Measurements from ENCODE around the gene MYLK2. TPM values are rescaled to one million over a fixed set of nuclear protein-coding genes. Genes with fewer than 3 reads are reported as not detected.

MYLK2 gene
- total RNA-seq (2014; rRNA removed; shearing (Covaris generic)), result 0.69 and 0.75 TPM in 2 replicates
- total RNA-seq (2022), result 0.61 and 0.67 TPM in 2 replicates
- Bru-seq, nascent RNA, result percentile 38 among the genes with signal in this experiment
- percentile 41 among the genes with signal in this experiment for BruChase-seq, experiment 1, labeled RNA remaining after a 6-hour chase
- percentile 45 among the genes with signal in this experiment for BruChase-seq, experiment 2, labeled RNA remaining after a 2-hour chase
- long read RNA-seq, result 0 reads

- Histone ChIP-seq H3K36me3 (ENCODE audit: insufficient read depth, low read length) (no peaks in the 10 kb centered on the region), H3K4me2 (ENCODE audit: low read length) (no peak within 1 kb of the TSS), H3K4me3 (ENCODE audit: low read depth, low read length, poor library complexity, severe bottlenecking) (no peak within 1 kb of the TSS), H3K27ac (ENCODE audit: low read depth, low read length, poor library complexity, severe bottlenecking) (no peak within 1 kb of the TSS), H3K9me2 (ENCODE audit: insufficient read depth, low read length) (no peaks in the 10 kb centered on the region), H4K20me1 (ENCODE audit: insufficient read depth, low read length) (no peaks in the 10 kb centered on the region), H3K4me1 (ENCODE audit: insufficient read depth, low read length, poor library complexity, severe bottlenecking) (no peaks in the 10 kb centered on the region), H2AFZ (ENCODE audit: low read length) (no peak within 1 kb of the TSS), H3K9me3 (ENCODE audit: low read length) (no peaks in the 10 kb centered on the region), H3K79me2 (ENCODE audit: insufficient read depth, low read depth, low read length) (no peaks in the 10 kb centered on the region)
- intact Hi-C loops (cut with micrococcal nuclease; ENCODE audit: unreplicated experiment), result no loop called here
- POLR2A ChIA-PET, result no interaction called here
- BruUV-seq (replicated peaks), result no TSS peak
- DNase-seq (ENCODE audit: low spot score), result no peak
- TF ChIP-seq EZH2phosphoT487 (IDR thresholded peaks at IDR 0.05; ENCODE audit: borderline replicate concordance, low read depth, low read length) (no peak), CTCF (conservative IDR thresholded peaks at IDR 0.05; ENCODE audit: low read length) (no peak)
- CTCF ChIA-PET (ENCODE audit: unreplicated experiment), result no interaction called here
Observed at GRCh38 chr20:31819083-31819784, at the start of gene MYLK2. Gene MYLK2, plus strand, starts transcription at chr20:31819356. Its CDS starts 225 bp downstream, at chr20:31819581.

GRCh38 chr20:31769681-31770080 lies 49.5 kb upstream of the MYLK2 start:
- Histone ChIP-seq H3K4me3 (ENCODE audit: low read depth, low read length, poor library complexity, severe bottlenecking) (no peak overlapping the region), H3K4me2 (ENCODE audit: low read length) (no peak overlapping the region), H3K79me2 (ENCODE audit: insufficient read depth, low read depth, low read length) (peaks cover 9% of the 10 kb centered on the region), H3K36me3 (ENCODE audit: insufficient read depth, low read length) (peaks cover 97% of the 10 kb centered on the region), H2AFZ (ENCODE audit: low read length) (no peak overlapping the region), H3K9me2 (ENCODE audit: insufficient read depth, low read length) (no peaks in the 10 kb centered on the region), H3K27ac (ENCODE audit: low read depth, low read length, poor library complexity, severe bottlenecking) (no peak overlapping the region), H3K9me3 (ENCODE audit: low read length) (no peaks in the 10 kb centered on the region), H4K20me1 (ENCODE audit: insufficient read depth, low read length) (no peaks in the 10 kb centered on the region; the same call in 1 of the 2 replicates), H3K4me1 (ENCODE audit: insufficient read depth, low read length, poor library complexity, severe bottlenecking) (no peaks in the 10 kb centered on the region)
- intact Hi-C loops (cut with micrococcal nuclease; ENCODE audit: unreplicated experiment), result loop anchor here (5.0 kb wide), 1 partner anchor 33 kb away; no protein-coding TSS in a partner anchor
- POLR2A ChIA-PET, result no interaction called here
- CTCF ChIA-PET (ENCODE audit: unreplicated experiment), result no interaction called here
- no TSS peak for BruUV-seq (replicated peaks)
- no peak for TF ChIP-seq CTCF (conservative IDR thresholded peaks at IDR 0.05; ENCODE audit: low read length)
- TF ChIP-seq EZH2phosphoT487 (IDR thresholded peaks at IDR 0.05; ENCODE audit: borderline replicate concordance, low read depth, low read length), result no peak
- DNase-seq (ENCODE audit: low spot score), result no peak

DNA sequence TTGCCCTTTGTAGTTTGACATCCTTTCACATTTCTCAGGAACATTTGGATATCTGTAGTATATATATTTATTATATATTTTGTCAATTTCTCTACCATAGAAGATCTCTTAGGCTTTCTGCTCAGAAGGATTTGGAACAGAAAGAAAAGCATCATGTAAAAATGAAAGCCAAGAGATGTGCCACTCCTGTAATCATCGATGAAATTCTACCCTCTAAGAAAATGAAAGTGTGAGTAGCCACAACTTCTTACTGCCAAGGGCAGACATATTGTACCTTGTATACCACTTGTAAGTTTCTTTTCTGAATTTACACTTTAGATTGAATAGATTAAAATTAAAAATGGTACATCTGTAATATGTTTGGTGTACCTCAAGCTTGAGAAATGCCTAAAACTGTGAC lies 48.9 kb upstream of the MYLK2 start:
- no TSS peak for BruUV-seq (replicated peaks)
- ChIA-PET CTCF (ENCODE audit: unreplicated experiment) (no interaction called here), POLR2A (interaction anchor here (0.6 to 1.0 kb wide), 3 partner anchors 12 to 28 kb away, joined by 3 to 5 read pairs (median 3); no protein-coding TSS in a partner anchor)
- no peak overlapping the region for H2AFZ ChIP-seq (ENCODE audit: low read length)
- no peak overlapping the region for H3K27ac ChIP-seq (ENCODE audit: low read depth, low read length, poor library complexity, severe bottlenecking)
- DNase-seq (ENCODE audit: low spot score), result no peak
- H3K9me2 ChIP-seq (ENCODE audit: insufficient read depth, low read length), result no peaks in the 10 kb centered on the region
- no peaks in the 10 kb centered on the region for H3K9me3 ChIP-seq (ENCODE audit: low read length)
- H3K4me2 ChIP-seq (ENCODE audit: low read length), result no peak overlapping the region
- no peak overlapping the region for H3K4me3 ChIP-seq (ENCODE audit: low read depth, low read length, poor library complexity, severe bottlenecking)
- peaks cover 97% of the 10 kb centered on the region for H3K36me3 ChIP-seq (ENCODE audit: insufficient read depth, low read length)
- no peak for TF ChIP-seq CTCF (conservative IDR thresholded peaks at IDR 0.05; ENCODE audit: low read length)
- no peak for TF ChIP-seq EZH2phosphoT487 (IDR thresholded peaks at IDR 0.05; ENCODE audit: borderline replicate concordance, low read depth, low read length)
- intact Hi-C loops (cut with micrococcal nuclease; ENCODE audit: unreplicated experiment), result no loop called here
- peaks cover 8% of the 10 kb centered on the region; the same call in 1 of the 2 replicates for H3K79me2 ChIP-seq (ENCODE audit: insufficient read depth, low read depth, low read length)
- H3K4me1 ChIP-seq (ENCODE audit: insufficient read depth, low read length, poor library complexity, severe bottlenecking), result no peaks in the 10 kb centered on the region
- no peaks in the 10 kb centered on the region; the same call in 1 of the 2 replicates for H4K20me1 ChIP-seq (ENCODE audit: insufficient read depth, low read length)
